ENCODE data around the gene CMKLR1.

- TF ChIP-seq EZH2 (IDR thresholded peaks at IDR 0.05; ENCODE audit: borderline replicate concordance, low read length) (no peak), CTCF (IDR thresholded peaks at IDR 0.05; ENCODE audit: low read length) (no peak)
Observed at GRCh38 chr12:108341854-108342847, 3.0 kb upstream of the CMKLR1 start.
